GM13976 (cell line): Measurements from ENCODE around the gene TNNT3.

ENCODE experiments used
- DNase-seq: peaks from one replicate; pipeline ENCODE4 v3.0.0; 2012; ENCODE audit warnings: low spot score
- CTCF ChIP-seq: IDR thresholded peaks from 2 replicates; pipeline ENCODE4 v1.5.1; 2012; ENCODE audit warnings: borderline replicate concordance, mild to moderate bottlenecking; ENCODE audit not compliant: insufficient read depth; ENCODE audit errors: extremely low read depth, missing control alignments, control extremely low read depth
- in situ Hi-C: fragments of 300-500 bp; cut with MboI; formaldehyde crosslinking; loops from one replicate; pipeline ENCODE4 v1.12.0; 2022; ENCODE audit warnings: low sequenced_read_pairs, mixed read lengths, inconsistent platforms; ENCODE audit not compliant: unreplicated experiment

The TNNT3 gene

GRCh38 chr11:1958367-1958766 is 38.9 kb downstream of the TNNT3 start:
- TF ChIP-seq CTCF, result no peak
- in situ Hi-C loops, result no loop called here
- no peak for DNase-seq

DNA sequence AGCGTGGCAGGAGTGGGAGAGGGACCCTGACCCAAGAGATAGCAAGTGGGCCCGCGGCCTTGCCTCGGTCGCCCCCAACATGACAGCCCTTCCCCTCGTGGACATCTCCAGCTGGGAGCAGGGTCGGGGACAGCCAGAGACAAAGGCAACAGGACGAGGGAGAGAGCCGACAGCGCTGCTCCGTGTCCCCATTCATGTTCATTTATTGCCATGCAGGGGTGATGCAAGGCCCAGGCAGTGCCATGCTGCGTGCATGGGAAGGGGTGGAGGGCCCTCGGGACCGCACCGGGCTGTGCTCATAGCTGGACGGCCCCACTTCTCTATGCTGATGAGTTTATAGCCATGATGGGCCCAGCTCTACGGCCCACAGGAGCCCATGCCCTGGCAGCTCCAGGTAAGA is 40.3 kb downstream of the TNNT3 start:
- in situ Hi-C loops, result no loop called here
- TF ChIP-seq CTCF, result no peak
- no peak for DNase-seq

- in situ Hi-C loops, result no loop called here
- no peak for TF ChIP-seq CTCF
- no peak for DNase-seq
Observed at GRCh38 chr11:1963864-1964263, 44.4 kb downstream of the TNNT3 start.

GRCh38 chr11:1964348-1964747 is 44.8 kb downstream of the TNNT3 start:
- no peak for DNase-seq
- no peak for TF ChIP-seq CTCF
- in situ Hi-C loops, result no loop called here

GRCh38 chr11:1964955-1965354 is 45.5 kb downstream of the TNNT3 start:
- no peak for TF ChIP-seq CTCF
- no peak for DNase-seq
- in situ Hi-C loops, result no loop called here

DNA sequence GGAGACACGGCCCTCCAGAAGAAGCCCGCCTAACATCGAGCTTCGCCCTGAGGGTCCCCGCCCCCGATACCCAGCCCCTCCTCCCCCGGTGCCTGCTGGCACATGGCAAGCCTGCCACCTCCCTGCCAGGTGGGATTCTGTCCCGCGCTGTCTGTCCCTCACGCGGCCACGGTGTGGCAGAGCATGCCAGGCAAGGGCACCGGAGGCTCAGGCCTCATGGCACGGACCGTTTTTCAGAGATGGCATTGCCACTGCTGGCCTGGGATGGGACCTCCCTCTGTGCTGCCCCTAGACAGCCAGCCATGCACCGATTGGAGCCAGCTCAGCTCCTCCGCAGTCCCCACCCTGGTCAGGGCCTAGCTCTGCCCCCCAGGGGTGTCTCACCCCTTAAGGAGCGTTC is 47.0 kb downstream of the TNNT3 start:
- no peak for TF ChIP-seq CTCF
- in situ Hi-C loops, result no loop called here
- DNase-seq, result no peak
